Activated CD8-positive, alpha-beta memory T cell treated with anti-CD3 and anti-CD28 coated beads for 36 hours (primary cell): ENCODE data around the gene SLC16A11. TPM values are rescaled to one million over a fixed set of nuclear protein-coding genes. Genes with fewer than 3 reads are reported as not detected.
"Not testable (repeated sequence)": the region's sequence is repeated elsewhere in the genome, so short reads cannot be mapped to it uniquely, and the experiment has no call there.

Source experiments
- CTCF ChIA-PET: fragments of 350-600 bp; sonication (Branson Sonifier 250); formaldehyde crosslinking; loops from one replicate; lab custom pipeline; 2021; ENCODE audit warnings: antibody characterized with exemption; lab: Charles Lee
- POLR2A ChIA-PET: fragments of 350-600 bp; sonication (Branson Sonifier 250); formaldehyde crosslinking; loops from one replicate; lab custom pipeline; 2021; ENCODE audit warnings: antibody characterized with exemption; lab: Charles Lee
- total RNA-seq, 2 experiments: library from RNA; stranded (reverse); gene quantifications; one replicate each; pipeline ENCODE4 v1.2.3, GENCODE V29; 2021

Gene SLC16A11
- total RNA-seq, 2 experiments from 2014 or later = 1.9 to 2.3 TPM

DNA sequence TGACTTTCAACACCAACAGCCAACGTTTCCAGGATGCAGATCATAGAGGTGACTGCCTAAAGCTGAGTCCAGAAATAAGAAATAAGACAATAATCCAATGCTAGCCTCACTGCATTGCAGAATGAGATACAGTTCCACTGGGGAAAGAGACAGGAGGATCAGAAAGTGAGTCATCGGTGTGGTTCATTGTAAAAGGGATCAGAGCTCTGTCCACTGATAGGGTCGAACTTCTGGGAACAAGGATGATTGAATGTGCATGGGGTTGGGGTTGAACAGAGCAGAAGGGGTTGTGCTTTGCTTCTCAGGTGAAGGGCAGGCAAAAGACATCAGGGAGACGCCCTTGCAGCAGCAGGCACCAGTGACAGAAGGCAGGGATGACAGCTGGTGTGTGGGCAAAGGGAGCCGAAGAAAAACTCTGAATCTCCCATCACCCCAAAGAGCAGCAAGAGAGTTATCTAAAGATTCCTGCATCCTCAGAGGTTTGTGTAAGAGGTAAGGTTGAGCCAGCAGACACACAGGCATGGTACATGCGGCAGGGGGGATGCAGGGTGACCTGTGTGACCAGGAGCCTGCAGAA is 19.7 kb upstream of the SLC16A11 start:
- ChIA-PET CTCF (interaction anchor here (1.5 kb wide), 1 partner anchor 69 kb away, joined by 5 read pairs; no protein-coding TSS in a partner anchor), POLR2A (no interaction called here)

DNA sequence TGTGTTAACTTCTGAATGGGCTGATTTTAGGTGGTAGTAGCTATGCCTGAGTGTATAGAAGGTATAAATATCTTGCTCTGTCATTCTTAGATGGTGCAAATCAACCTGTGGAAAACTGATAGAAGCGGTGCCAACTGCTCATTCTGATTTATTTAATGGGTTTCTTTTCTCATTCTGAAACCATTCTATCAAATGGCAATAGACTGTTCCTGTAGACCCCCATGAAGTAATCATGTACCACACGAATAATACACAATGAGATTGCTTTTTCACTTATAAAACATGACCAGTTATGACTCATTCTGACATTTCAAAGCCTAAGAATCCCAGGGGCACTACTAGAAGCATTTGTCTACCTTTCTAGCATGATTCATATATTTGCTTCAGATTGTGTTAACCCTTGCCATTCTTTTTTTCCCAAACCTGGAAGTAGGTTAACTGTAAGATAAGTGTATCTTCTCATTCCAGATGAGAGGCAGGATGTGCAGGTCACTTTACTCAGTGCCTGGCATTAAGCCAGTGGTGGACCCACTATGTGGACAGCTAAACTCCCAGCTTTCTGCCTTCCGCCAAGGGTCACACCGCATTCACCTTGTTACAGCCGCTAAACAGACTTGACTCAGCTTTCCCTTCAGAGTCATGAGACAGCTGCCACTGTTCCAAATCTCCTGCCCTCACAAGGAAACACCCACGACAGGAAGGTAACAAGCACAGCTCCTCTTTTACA is 16.4 kb upstream of the SLC16A11 start:
- CTCF ChIA-PET = interaction anchor here (0.6 to 1.2 kb wide), 3 partner anchors 8 to 627 kb away, joined by 3 read pairs; partner anchors contain the start of gene TP53
- POLR2A ChIA-PET = interaction anchor here (1.2 kb wide), 1 partner anchor 12 kb away, joined by 3 read pairs; no protein-coding TSS in a partner anchor

DNA sequence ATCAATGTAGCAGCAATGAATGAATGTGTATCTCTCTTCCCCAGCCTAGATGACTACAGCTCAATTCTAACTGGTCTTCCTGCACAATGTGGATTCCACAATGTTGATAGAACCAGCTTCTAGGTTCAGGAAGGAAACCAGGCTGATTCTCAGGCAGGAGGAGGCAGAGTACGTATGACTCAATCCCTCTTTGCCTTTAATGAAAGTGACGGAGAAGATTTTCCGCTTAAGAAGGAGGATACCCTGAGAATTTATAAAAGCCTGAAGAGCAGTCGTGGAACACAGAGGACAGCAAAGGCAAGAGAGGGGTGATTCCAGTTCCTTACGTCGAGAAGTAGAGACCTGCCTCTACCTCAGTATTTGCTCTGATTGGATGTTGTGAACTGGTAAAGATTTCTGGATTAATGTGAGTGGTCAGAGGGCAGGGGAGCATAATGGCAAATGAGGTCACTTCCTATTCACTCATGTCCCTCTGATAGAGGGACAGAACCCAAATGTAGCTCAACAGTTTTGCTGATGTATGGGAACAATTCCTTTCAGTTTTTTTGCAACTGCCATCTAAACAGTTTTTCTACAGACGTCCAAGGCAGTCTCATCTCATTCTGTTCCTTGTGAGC is 15.0 kb upstream of the SLC16A11 start:
- ChIA-PET POLR2A (no interaction called here), CTCF (no interaction called here)

DNA sequence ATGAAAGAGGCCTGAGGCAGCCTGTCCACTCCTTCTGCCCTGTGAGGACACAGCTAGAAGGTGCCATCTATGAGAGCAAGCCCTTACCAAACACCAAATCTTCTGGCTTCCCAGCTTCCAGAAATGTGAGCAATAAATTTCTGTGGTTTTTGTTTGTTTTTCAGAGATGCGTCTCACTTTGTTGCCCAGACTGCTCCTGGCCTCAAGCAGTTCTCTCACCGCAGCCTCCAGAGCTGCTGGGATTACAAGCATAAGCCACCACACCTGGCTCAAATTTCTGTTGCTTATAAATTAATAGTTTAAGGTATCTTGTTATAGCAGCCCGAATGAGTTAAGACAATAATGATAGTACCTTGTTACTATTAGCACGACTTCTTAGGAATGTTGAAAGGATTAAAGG is 12.5 kb upstream of the SLC16A11 start:
- POLR2A ChIA-PET = no interaction called here
- CTCF ChIA-PET = interaction anchor here (0.8 to 1.1 kb wide), 2 partner anchors 10 to 80 kb away, joined by 3 read pairs; no protein-coding TSS in a partner anchor

DNA sequence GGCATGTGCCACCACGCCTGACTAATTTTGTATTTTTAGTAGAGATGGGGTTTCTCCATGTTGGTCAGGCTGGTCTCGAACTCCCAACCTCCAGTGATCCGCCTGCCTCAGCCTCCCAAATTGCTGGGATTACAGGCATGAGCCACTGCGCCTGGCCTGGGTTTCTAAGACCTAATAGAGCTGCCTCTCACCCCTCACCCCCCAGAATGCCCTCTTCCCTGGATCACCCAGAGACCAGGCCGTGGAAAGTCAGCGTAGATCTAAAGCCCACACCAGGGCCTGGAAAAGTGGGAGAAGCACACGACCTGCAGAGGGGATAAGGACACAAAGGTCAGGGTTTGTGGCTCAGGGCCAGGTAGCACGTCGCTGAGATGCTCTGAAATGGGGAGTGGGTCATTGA is 6.7 kb upstream of the SLC16A11 start:
- POLR2A ChIA-PET = not testable (repeated sequence)
- CTCF ChIA-PET = interaction anchor here (1.3 to 3.9 kb wide), 4 partner anchors 47 to 127 kb away, joined by 3 to 40 read pairs (median 8); no protein-coding TSS in a partner anchor

DNA sequence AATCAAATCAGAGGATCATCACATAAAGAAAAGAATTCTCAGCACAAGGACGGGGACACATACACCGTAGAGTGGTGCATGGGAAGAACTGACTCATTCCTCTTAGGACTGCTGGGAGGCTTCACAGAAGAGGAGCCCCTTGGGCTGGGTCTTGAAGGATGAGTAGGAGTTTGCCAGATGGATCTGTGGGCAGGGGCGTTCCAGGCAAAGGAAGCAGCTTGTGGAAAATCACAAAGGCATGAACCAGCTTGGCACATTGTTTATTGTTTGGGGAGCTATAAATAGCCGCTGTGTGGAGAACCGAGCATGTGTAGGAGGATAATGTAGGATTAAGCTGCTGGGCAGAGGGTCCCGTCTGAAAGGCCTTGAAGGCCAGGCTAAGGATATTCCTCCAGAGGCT is 5.1 kb upstream of the SLC16A11 start:
- POLR2A ChIA-PET = interaction anchor here (1.6 kb wide), 1 partner anchor 11 kb away, joined by 3 read pairs; no protein-coding TSS in a partner anchor
- CTCF ChIA-PET = interaction anchor here (0.6 to 1.5 kb wide), 5 partner anchors 8 to 257 kb away, joined by 3 to 7 read pairs (median 3); no protein-coding TSS in a partner anchor

DNA sequence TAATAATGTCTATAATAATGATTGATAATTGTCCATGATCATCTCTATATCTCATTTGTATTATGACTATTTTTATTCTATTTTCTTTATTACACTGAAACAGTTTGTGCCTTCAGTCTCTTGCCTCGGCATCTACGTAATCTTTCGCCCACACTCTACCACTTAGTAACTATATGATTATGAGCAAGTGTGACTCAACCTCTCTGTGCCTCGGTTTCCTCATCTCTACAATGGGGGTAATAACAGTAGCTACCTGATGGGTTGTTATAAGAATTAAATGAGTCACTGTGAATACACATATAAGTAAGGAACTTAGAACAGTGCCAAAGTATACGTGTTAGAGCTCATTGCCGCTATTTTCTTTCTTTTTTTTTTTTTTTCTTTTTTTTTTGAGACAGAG is 3.7 kb upstream of the SLC16A11 start:
- ChIA-PET CTCF (interaction anchor here (0.7 to 1.6 kb wide), 6 partner anchors 12 to 128 kb away, joined by 3 to 10 read pairs (median 3); partner anchors contain the start of gene SLC16A13), POLR2A (interaction anchor here (1.0 to 1.6 kb wide), 4 partner anchors 12 to 129 kb away, joined by 3 to 4 read pairs (median 3); partner anchors contain the start of gene SLC16A13)

DNA sequence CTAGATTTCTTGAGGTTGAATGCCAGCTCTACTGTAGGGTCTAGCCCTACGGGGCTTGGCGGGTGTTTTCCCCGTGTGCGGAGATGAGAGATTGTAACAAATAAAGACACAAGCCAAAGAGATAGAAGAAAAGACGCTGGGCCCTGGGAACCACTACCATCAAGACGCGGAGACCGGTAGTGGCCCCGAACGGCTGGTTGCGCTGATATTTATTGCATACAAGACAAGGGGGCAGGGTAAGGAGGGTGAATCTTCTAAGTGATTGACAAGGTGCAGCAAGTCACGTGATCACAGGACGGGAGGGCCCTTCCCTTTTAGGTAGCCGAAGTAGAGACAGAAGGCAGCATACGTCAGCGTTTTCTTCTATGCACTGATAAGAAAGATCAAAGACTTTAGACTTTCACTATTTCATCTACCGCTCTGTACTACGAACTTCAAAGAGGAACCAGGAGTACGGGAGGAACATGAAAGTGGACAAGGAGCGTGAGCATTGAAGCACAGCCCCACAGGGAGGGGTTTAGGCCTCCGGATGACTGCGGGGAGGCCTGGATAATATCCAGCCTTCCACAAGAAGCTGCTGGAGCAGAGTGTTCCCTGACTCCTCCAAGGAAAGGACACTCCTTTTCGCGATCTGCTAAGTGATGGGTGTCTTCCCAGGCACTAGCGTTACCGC is 3.0 kb upstream of the SLC16A11 start:
- ChIA-PET POLR2A (interaction anchor here (1.0 to 3.4 kb wide), 2 partner anchors 11 kb away, joined by 3 to 25 read pairs; partner anchors contain the start of gene SLC16A13), CTCF (interaction anchor here (0.7 to 2.4 kb wide), 9 partner anchors 9 to 249 kb away, joined by 3 to 31 read pairs (median 9); partner anchors contain the start of gene SLC16A13)

DNA sequence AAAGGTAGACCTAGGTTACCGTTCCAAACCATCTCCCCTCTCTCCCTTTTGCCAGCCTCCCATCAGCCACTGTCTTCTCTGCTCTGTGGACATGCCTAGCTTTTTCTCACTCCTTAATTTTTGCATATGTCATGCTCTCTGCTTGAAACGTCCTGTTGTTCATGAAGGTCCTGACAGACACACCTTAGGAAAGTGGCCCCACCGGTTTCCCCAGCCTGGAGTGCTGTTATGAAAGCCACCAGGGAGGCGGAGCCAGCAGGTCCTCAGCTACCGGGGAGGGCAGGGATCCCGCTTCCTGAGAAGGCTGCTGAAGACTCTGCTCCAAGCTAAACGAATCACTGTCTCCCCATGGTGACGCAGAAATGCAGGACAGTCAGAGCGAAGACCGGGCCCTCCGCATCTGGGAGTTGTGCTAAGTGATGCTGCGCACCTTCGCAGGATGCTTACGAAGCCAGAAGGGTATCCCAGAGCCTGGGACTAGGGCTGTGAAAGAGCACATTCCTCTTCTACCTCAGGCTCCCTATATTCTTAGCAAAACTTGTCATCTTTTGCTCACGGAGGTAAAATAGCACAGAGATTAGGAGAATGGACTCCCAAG is 2.3 kb upstream of the SLC16A11 start:
- POLR2A ChIA-PET = interaction anchor here (0.5 to 3.4 kb wide), 4 partner anchors 11 to 138 kb away, joined by 3 to 25 read pairs (median 5); partner anchors contain the start of gene SLC16A13
- CTCF ChIA-PET = interaction anchor here (0.6 to 2.4 kb wide), 27 partner anchors 8 to 250 kb away, joined by 3 to 31 read pairs (median 3); partner anchors contain the start of genes ACADVL, BCL6B, DLG4 and SLC16A13

DNA sequence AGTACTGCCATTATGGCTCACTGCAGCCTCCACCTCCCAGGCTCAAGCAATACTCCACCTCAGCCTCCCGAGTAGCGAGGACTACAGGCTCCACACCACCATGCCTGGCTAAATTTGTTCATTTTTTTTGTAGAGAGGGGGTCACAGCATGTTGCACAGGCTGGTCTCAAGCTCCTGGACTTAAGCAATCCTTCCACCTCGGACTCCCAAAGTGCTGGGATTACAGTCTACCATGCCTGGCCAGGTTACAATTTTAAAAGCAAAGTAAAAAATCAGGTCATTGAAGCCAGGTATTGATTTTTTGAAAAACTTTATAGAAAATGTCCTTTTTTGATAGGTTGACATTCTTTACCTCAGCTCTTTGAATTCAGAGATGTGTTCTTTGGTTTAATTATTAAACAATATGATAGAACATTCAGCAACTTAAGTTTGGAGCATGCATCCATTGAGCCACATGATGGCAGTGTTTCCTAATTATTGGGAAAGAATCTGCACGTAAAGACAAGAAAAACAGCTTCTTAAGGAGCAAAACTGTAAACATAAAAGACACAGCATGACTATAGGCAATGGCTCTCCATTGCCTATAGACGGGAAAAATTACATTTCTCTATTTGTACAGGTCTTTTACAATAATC is 1.7 kb upstream of the SLC16A11 start:
- ChIA-PET POLR2A (interaction anchor here (0.5 to 3.4 kb wide), 4 partner anchors 10 to 139 kb away, joined by 3 to 25 read pairs (median 5); partner anchors contain the start of gene SLC16A13), CTCF (interaction anchor here (0.6 to 2.4 kb wide), 31 partner anchors 8 to 258 kb away, joined by 3 to 31 read pairs (median 3); partner anchors contain the start of genes ACADVL, BCL6B, DLG4 and SLC16A13)

DNA sequence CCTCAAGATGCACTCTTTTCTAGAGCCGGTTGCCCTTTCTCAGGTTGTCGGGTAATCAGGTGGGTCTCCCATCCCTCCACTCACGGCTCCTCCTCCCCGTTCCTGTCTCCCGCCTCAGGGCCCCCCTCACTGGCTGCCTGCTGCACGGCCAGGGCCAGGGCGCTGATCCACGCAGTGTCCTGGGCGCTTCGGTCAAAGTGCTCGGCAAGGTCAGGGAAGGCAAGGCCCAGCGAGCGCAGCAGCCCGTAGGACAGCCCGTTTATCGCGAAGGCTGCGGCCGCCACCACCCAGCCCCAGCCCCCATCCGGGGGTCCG is 753 bp downstream of the SLC16A11 start:
- ChIA-PET POLR2A (interaction anchor here (3.4 kb wide), 1 partner anchor 8 kb away, joined by 25 read pairs; the partner anchor contains the start of gene SLC16A13), CTCF (interaction anchor here (1.0 to 1.4 kb wide), 4 partner anchors 21 to 134 kb away, joined by 3 to 7 read pairs (median 4); no protein-coding TSS in a partner anchor)

DNA sequence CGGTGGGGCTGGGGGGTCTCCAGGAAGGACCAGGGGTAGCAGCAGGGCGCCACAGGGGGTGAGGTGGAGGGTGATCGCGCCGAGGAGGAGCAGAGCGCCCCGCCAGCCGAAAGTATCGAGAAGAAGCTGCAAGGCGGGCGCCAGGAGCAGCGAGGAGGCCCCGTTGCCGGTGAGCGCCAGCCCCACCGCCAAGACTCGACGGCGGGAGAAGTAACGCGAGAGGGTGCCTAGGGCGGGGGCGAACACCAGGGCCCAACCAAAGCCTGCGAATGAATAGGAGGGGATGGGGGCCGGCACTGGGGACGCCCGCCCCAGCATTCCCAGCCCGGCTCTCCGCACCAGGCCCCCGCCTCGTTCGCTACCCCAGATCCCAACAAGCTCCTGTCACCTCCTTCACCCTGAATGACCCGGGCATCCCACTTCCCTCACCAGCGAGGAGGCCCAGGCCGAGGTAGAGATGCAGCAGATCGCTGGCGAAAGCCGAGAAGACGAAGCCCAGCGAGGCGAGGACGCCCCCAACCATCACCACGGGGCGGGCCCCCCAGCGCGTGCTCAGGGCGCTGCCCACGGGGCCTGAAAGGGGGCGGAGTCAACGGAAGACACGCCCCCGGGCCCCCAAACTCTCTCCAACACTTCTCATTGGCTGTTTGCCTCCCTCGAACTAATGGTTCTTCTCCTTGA is 1.3 kb downstream of the SLC16A11 start:
- ChIA-PET CTCF (interaction anchor here (0.9 to 1.4 kb wide), 4 partner anchors 19 to 254 kb away, joined by 3 to 5 read pairs (median 3); no protein-coding TSS in a partner anchor), POLR2A (no interaction called here)

DNA sequence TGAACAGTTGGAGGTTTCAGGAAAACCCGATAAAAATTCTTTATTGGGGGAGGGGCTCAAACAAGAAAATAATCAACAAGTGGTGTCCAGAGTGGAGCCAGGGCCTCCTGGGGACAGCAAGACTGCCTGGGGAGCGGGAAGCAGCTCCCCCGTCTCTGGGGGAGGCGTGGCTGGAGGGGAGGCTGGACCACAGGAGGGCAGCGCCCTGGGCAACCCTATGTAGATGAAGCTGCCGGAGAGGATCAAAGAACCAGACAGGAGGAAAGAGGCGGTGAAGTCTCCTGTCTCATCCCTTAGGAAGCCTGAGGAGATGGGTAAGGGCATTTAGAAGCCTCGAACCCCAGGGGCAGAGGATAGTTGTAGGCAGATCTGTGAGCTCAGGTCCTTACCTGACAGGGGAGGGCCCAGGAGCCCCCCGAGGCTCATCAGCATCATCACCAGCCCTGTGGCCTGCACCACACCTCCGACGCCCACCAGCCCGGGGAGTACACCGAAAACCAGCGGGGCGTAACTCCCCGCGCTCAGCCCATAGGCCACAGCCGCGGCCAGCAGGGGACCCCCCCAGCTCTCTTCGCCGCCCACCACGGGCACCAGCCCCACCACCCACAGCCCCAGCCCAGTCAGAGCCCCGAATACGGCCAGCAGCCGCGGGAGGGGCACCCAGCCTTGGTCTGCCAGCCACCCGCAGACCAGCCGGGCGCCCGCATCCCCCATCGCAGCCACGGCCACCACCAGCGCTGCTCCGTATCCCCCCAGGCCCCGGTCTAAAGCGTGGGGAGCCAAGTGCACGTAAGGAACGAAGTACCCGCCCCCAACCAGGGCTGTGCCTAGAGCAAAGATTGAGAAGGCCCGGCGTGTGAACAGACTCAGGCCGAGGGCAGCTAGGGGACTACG is 2.0 kb downstream of the SLC16A11 start:
- ChIA-PET POLR2A (interaction anchor here (0.5 kb wide), 1 partner anchor 150 kb away, joined by 5 read pairs; no protein-coding TSS in a partner anchor), CTCF (interaction anchor here (0.7 to 1.7 kb wide), 7 partner anchors 18 to 444 kb away, joined by 3 to 5 read pairs (median 3); partner anchors contain the start of gene BCL6B)

DNA sequence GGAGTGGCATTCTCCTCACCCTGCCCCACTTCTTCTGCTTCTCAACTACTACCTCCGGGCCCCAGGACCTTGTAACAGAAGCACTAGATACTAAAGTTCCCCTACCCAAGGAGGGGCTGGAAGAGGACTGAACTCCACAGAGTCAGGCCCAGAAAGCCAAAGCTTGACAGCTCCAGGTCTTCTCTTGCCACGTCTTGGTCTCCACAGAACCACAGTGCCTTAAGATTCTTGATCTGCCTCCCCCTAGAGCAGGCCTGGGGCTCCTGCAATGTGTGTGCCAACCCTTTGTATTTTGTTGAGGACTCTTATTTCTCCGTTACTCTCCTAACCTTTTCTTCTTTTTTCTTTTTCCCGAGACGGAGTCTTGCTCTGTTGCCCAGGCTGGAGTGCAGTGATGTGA is 4.1 kb downstream of the SLC16A11 start:
- ChIA-PET POLR2A (interaction anchor here (0.7 kb wide), 2 partner anchors 419 to 892 kb away, joined by 7 to 11 read pairs; partner anchors contain the start of genes CNTROB and TRAPPC1), CTCF (interaction anchor here (0.7 kb wide), 1 partner anchor 1697 kb away, joined by 3 read pairs; no protein-coding TSS in a partner anchor)
